Measurements from ENCODE around the gene HS3ST5. TPM values are rescaled to one million over a fixed set of nuclear protein-coding genes. Genes with fewer than 3 reads are reported as not detected.

HS3ST5 gene
- total RNA-seq, 4 donors from 2014 or later, result not detected

DNA sequence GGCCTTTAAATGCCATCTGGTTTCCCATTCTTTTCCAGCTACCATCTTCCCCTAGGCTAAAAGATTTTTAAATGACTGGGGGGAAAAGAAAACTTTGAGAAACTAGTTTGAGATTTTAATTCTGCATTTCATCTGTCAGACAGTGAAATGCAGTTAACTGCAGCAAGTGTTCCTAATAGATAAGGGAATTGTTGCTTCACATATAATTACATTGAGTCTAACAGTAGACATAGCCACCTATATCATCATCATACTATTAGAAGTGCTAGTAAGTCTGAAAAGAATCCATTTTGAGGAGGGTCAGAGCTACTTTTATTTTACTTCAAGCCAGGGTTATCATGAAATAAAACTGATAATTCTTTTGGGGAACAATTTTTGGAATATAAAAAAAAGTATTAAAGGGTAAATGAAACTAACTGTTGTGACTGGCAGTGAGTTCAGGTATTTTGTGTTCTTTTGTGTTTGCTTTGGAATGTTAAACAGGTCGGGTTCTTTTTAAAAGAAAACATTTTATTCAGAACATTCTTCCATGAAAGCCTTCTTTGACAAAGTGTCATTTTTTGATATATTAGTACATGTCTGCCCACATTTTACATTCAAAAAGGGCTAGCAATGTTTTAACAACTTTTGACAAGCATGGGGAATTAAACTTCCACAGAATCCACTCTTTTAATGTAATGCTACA lies 170.1 kb downstream of the HS3ST5 start:
- WGBS, 2 donors, result 45 to 48% methylated on average over 1 of the region's 1 CpG
- TF ChIP-seq, protein P1, sequence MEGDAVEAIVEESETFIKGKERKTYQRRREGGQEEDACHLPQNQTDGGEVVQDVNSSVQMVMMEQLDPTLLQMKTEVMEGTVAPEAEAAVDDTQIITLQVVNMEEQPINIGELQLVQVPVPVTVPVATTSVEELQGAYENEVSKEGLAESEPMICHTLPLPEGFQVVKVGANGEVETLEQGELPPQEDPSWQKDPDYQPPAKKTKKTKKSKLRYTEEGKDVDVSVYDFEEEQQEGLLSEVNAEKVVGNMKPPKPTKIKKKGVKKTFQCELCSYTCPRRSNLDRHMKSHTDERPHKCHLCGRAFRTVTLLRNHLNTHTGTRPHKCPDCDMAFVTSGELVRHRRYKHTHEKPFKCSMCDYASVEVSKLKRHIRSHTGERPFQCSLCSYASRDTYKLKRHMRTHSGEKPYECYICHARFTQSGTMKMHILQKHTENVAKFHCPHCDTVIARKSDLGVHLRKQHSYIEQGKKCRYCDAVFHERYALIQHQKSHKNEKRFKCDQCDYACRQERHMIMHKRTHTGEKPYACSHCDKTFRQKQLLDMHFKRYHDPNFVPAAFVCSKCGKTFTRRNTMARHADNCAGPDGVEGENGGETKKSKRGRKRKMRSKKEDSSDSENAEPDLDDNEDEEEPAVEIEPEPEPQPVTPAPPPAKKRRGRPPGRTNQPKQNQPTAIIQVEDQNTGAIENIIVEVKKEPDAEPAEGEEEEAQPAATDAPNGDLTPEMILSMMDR (IDR thresholded peaks at IDR 0.05), result no peak
- TF ChIP-seq POLR2A (IDR thresholded peaks at IDR 0.05), result no peak
- intact Hi-C loops (cut with DNase I; ENCODE audit: low total_unique reads), result no loop called here
- DNase-seq (ENCODE audit: low spot score in 2 of 2), result no peak
- no peak overlapping the region for H3K4me3 ChIP-seq (ENCODE audit: low read depth, poor library complexity, severe bottlenecking)

DNA sequence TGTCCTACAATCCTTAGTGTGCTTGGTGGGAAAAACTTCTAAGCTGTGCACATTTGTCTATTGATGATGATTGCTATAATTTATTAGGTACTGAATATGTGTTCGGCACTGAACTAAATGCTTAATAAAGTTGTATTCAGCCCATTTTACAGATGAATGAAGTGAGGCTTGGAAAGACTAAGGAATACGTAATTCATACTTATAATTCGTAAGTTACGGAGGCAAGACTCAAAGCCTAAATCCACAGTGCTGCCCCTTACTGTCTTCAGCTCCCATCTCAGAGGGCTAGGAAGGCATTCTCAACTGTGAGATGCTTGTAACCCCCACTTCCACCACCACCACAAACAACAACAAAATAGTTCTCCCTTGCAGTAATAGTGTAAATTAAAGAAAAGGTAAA lies 171.3 kb downstream of the HS3ST5 start:
- 94 to 98% methylated on average over 4 of the region's 4 CpGs for WGBS, 2 donors
- TF ChIP-seq, protein P1 (IDR thresholded peaks at IDR 0.05), result no peak
- no peak for TF ChIP-seq POLR2A (IDR thresholded peaks at IDR 0.05)
- no peak overlapping the region for H3K4me3 ChIP-seq (ENCODE audit: low read depth, poor library complexity, severe bottlenecking)
- DNase-seq (ENCODE audit: low spot score in 2 of 2), result no peak
- intact Hi-C loops (cut with DNase I; ENCODE audit: low total_unique reads), result no loop called here

DNA sequence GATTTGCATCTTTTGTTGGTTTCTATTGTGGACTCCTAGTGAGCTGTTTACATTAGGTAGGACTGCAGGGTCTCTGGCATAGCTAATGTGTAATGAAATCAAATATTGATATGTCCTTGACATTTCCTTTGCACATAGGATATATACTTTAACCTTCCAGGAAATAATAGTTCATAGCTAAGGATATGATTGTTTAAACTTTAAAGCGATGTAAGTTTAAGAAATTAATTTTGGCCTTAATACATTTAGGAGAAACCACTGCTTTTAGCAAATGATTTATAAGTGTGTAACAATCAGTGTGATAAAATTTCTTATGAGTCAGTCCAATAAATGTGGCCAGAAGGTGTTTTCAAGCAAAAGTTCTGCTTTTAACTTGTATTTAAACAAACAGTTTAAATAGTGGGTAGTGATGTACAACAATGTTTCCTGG lies 171.8 kb downstream of the HS3ST5 start:
- TF ChIP-seq POLR2A (IDR thresholded peaks at IDR 0.05), result no peak
- WGBS, 2 donors, result 86 to 94% methylated on average over 1 of the region's 1 CpG
- H3K4me3 ChIP-seq (ENCODE audit: low read depth, poor library complexity, severe bottlenecking), result no peak overlapping the region
- DNase-seq (ENCODE audit: low spot score in 2 of 2), result no peak
- intact Hi-C loops (cut with DNase I; ENCODE audit: low total_unique reads), result no loop called here

DNA sequence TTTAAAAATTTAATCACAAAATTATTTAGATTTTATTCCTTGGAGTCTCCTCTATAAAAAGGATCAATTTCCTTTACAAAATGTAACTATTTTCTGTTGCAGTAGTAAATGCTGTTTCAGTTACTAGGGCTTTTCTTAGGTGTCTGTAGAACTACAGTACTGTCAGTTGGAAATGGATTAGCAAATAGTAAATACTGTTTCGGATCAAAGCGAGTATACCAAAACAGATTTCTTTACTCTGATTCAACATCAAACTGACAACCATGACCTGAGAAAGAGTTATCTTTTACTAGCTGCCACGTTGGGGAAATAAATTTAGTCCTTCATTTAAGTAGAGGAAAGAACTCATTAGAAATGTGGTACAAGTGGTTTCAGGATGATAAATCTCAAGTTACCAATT lies 172.5 kb downstream of the HS3ST5 start:
- H3K4me3 ChIP-seq (ENCODE audit: low read depth, poor library complexity, severe bottlenecking), result no peak overlapping the region
- no peak for DNase-seq (ENCODE audit: low spot score in 2 of 2)
- intact Hi-C loops (cut with DNase I; ENCODE audit: low total_unique reads), result no loop called here
- WGBS, 2 donors, result 70 to 72% methylated on average over 3 of the region's 3 CpGs
- TF ChIP-seq POLR2A (IDR thresholded peaks at IDR 0.05), result no peak
- TF ChIP-seq, protein P1 (IDR thresholded peaks at IDR 0.05), result no peak

DNA sequence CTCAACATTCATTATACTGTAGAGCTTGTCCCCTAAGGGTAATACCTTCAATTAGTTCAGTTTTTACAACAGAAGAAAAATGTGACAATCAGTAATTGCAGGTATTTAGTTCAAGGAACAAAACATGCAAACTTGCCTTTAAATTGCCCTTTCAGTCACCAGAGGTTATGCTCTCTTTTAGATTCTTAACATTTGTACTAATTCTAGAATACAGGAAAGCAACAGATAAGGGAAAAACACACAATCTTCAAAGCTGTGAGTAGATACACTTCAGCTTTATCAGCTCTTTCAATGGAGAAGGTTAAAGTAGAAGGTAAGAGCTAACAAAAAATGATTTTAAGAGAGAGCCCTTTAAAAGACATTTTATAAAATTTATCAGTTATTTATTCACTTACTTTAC lies 173.1 kb downstream of the HS3ST5 start:
- TF ChIP-seq, protein P1 (IDR thresholded peaks at IDR 0.05), result no peak
- TF ChIP-seq POLR2A (IDR thresholded peaks at IDR 0.05), result no peak
- no peak overlapping the region for H3K4me3 ChIP-seq (ENCODE audit: low read depth, poor library complexity, severe bottlenecking)
- DNase-seq (ENCODE audit: low spot score in 2 of 2), result no peak
- intact Hi-C loops (cut with DNase I; ENCODE audit: low total_unique reads), result no loop called here

DNA sequence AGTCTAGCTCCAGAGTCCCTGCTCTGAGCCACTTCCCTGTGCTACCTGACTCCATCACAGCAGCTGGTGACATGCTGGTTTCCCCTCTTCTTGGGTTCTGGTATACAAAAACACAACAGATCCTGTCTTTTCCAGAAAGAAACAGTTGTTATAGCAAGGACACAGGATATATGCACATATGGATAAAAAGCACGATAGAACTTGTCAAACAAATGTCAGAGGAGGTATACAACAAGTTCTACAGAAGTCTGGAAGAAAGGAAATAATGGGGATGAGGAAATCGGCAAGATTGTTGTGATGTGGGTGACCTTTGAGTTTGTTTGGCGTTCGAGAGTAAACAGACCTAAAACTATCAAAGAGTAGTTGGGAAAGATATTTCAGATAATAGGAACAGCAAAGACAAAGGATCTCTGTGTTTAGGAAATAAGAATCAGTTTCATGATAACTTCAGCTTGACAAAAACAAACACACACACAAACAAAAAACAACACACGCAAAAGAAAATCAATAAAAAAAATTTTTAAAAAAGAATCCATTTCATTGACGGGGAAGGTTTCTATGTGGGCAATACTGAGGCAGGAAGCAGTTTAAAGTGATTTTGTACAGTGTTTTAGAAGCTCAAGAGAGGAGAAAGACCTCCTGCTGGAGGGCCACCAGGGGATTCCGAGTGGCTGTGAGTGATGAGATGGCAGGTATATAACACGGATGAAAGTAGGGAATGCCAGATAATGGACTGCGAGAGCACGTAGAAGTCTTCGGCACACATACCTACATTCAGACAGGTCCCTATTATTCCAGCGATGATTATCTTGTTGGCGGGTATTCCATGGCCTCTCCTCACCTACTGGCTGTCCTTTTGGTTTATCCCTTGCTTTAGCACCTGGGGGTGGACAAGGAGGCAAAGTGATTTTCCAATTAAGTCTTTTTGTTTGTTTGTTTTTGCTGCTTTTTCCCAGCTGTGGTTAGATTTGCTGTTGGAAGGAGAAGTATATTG lies 174.9 kb downstream of the HS3ST5 start:
- 76 to 80% methylated on average over 13 of the region's 13 CpGs for WGBS, 2 donors
- intact Hi-C loops (cut with DNase I; ENCODE audit: low total_unique reads), result no loop called here
- H3K4me3 ChIP-seq (ENCODE audit: low read depth, poor library complexity, severe bottlenecking), result no peak overlapping the region
- no peak for TF ChIP-seq POLR2A (IDR thresholded peaks at IDR 0.05)
- TF ChIP-seq, protein P1 (IDR thresholded peaks at IDR 0.05), result no peak
- no peak for DNase-seq (ENCODE audit: low spot score in 2 of 2)
